SK-N-SH treated with all-trans-retinoic acid at 6 μM for 48 hours (cell line): Measurements from ENCODE around the gene MRPL41.

ENCODE experiments used
- BACH2 ChIP-seq: fragments of 250-450 bp; sonication (Bioruptor Pico); IDR thresholded peaks from 2 replicates; pipeline ENCODE4 v1.9.0; 2021; ENCODE audit warnings: mild to moderate bottlenecking, borderline replicate concordance
- CSRNP3 ChIP-seq: fragments of 250-450 bp; sonication (Bioruptor Pico); IDR thresholded peaks from 2 replicates; pipeline ENCODE4 v1.5.1; 2021; ENCODE audit warnings: mild to moderate bottlenecking, moderate library complexity
- ISL1 ChIP-seq: fragments of 250-450 bp; sonication (Bioruptor Pico); IDR thresholded peaks from 2 replicates; pipeline ENCODE4 v2.1.2; 2022; ENCODE audit warnings: mild to moderate bottlenecking, moderate library complexity
- PATZ1 ChIP-seq: fragments of 250-450 bp; sonication (Bioruptor Pico); IDR thresholded peaks from 2 replicates; pipeline ENCODE4 v1.8.0; 2020; ENCODE audit warnings: mild to moderate bottlenecking, moderate library complexity, borderline replicate concordance
- POU6F1 ChIP-seq: fragments of 250-450 bp; sonication (Bioruptor Pico); IDR thresholded peaks from 2 replicates; pipeline ENCODE4 v1.8.0; 2021; ENCODE audit warnings: low read depth, mild to moderate bottlenecking, moderate library complexity, borderline replicate concordance
- PPARA ChIP-seq: fragments of 250-450 bp; sonication (Bioruptor Pico); IDR thresholded peaks from 2 replicates; pipeline ENCODE4 v1.5.0; 2020; ENCODE audit warnings: mild to moderate bottlenecking, borderline replicate concordance
- SNAI2 ChIP-seq: fragments of 250-450 bp; sonication (Bioruptor Pico); IDR thresholded peaks from 2 replicates; pipeline ENCODE4 v1.5.0; 2020; ENCODE audit warnings: mild to moderate bottlenecking, moderate library complexity
- ZC3H10 ChIP-seq: fragments of 250-450 bp; sonication (Bioruptor Pico); IDR thresholded peaks from 2 replicates; pipeline ENCODE4 v1.5.1; 2021; ENCODE audit warnings: mild to moderate bottlenecking, moderate library complexity
- ZFP3 ChIP-seq: fragments of 250-450 bp; sonication (Bioruptor Pico); IDR thresholded peaks from 2 replicates; pipeline ENCODE4 v1.5.0; 2020; ENCODE audit warnings: mild to moderate bottlenecking, moderate library complexity
- ZFP30 ChIP-seq: fragments of 450-650 bp; formaldehyde crosslinking; IDR thresholded peaks from 2 replicates; pipeline ENCODE4 v1.5.0; 2022; ENCODE audit warnings: mild to moderate bottlenecking, moderate library complexity

- TF ChIP-seq ZFP3 (CRISPR knock-in tag) (no peak), PATZ1 (CRISPR knock-in tag) (no peak), CSRNP3 (CRISPR knock-in tag) (no peak), ISL1 (CRISPR knock-in tag) (no peak), ZC3H10 (CRISPR knock-in tag) (no peak), POU6F1 (CRISPR knock-in tag) (no peak), BACH2 (no peak), ZFP30 (no peak), SNAI2 (CRISPR knock-in tag) (no peak), PPARA (no peak)
Measured at GRCh38 chr9:137575716-137576411, 24.2 kb downstream of the MRPL41 start.
